Measurements from ENCODE around the gene NOL3.
"Not testable (repeated sequence)": the region's sequence is repeated elsewhere in the genome, so short reads cannot be mapped to it uniquely, and the experiment has no call there.

NOL3 gene

DNA sequence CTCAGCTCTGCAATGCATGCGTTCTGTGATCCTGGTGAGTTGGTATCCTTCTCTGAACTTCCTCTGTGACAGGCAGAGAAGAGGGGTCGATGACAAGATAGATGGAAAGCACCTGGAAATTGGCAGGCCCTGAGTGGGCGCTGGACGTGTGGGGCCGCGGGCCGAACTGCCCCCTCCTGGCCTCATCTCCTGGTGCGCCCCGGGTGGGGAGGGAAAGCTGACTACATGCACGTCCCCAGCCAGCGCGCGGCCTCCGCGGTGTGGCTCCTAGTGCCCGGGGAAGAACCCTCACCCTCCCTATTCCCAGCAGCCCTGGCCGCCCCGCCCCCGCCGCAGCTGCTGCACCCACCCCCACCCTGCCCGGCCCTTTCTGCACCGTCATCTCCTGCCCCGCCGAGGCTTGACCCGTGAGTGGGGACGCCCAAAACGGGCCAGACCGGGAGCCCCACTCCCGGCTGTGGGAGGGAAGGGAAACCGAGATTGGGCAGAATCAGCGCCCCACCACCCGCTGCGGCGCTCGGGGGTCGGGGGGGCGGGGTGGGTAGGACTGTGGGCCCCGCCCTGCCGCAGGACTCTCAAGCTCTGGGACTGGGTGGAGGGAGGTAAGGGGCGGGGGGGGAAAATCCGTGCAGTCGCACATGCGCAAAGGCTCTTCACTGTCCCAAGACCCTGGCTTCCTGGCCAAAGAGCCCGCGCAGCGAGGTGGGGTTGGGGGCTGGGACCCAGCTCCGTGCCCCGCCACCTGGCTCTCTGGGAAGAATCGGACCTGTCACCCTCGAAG is at the start of gene NOL3:
Gene NOL3, plus strand, starts transcription at position 371 of the 781 bp plus-strand sequence.
- DNase-seq: peak; percentile 73

DNA sequence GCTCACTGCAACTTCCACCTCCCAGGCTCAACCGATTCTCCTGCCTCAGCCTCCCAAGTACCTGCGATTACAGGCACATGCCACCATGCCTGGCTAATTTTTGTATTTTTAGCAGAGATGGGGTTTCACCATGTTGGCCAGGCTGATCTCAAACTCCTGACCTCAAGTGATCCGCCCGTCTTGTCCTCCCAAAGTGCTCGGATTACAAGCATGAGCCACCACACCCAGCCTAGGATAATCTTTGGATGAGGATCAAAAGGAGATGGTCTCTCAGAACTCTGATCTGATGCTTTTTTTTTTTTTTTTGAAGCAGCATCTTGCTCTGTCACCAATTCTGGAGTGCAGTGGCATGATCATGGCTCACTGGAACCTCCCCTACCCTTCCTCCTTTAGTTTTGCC is 47.5 kb upstream of the NOL3 start:
- DNase-seq: not testable (repeated sequence)

DNA sequence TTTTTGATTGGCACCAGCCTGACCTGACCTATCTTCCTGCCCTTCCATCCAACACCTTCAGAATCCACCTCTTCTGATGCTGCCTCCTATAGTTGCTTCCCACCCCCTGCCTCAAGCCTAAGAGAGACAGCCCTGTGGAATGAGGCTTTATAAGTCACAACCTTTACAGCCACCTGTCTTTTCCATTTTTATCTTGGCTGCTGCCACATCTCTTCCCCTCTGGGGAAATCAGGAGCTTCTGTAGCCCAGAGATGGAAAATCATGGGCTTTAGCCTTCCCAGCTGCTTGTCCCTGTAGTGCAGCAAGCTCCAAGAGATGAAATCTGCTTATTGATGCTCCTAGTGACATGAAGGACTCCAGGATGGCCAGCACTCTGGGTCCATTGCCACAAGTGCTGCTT is 41.9 kb upstream of the NOL3 start:
- DNase-seq: no peak

DNA sequence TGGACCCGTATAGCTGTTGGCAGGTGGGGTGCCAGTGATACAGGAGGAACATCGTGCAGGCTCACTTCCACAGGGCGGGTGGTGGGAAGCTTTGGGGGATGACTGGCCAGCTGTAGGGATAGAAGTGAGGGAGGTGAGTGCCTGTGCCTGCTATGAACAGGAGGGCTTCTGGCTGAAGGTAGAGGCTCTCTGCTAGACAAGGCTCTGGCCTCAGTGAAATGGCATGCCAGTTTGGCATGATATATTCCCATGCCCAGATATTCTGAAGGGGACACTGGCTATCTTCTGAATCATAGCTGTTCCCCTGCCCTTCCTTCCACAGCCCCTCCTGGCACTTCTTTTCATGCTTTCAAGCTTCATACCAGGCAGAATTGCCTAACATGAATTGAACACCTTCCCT is 41.5 kb upstream of the NOL3 start:
- no peak for DNase-seq

DNA sequence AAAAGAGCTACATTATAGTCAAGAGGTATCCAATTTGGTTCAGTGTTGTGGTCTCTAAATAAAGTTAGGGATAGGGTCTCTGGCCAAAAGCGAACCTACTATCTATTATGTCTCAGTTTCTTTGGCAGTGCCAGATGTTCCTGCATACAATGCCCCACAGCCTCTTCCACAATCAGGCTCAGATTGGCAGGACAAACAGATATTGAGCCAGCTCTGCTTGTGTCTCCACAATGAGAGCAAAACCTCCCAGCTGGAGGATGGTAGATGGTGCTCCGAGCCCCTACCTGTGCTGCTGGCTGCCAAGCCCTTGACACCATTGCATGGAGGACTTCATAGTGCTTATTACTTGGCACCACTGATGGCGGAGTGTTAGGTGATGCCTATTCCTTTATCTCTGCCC is 40.9 kb upstream of the NOL3 start:
- DNase-seq: no peak

- DNase-seq: no peak
Measured at GRCh38 chr16:67137605-67138004, 32.7 kb upstream of the NOL3 start.

- DNase-seq: no peak
Measured at GRCh38 chr16:67141391-67141790, 28.9 kb upstream of the NOL3 start.

- DNase-seq: no peak
Measured at GRCh38 chr16:67142342-67142741, 28.0 kb upstream of the NOL3 start.

DNA sequence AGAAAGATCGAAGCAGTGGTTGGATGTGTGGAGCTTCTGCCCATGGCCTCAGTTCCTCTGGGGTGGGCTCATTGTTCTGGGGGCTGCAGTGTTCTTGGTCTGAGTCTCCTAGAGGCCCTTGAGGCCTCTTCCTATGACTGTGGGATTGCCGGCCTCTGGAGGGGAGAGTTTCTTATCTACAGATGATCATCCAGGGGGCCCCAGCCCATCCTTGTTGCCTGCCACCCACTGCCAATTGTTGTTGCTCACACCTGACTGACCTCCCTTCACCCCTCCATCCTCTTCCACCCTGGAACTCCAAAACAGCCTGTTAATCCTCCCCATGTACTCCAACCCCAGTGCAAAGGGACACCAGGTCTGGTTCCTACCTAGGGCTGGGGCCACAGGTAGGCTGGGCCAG is 25.4 kb upstream of the NOL3 start:
- no peak for DNase-seq

GRCh38 chr16:67145746-67146145 is 24.6 kb upstream of the NOL3 start:
- DNase-seq: no peak

DNA sequence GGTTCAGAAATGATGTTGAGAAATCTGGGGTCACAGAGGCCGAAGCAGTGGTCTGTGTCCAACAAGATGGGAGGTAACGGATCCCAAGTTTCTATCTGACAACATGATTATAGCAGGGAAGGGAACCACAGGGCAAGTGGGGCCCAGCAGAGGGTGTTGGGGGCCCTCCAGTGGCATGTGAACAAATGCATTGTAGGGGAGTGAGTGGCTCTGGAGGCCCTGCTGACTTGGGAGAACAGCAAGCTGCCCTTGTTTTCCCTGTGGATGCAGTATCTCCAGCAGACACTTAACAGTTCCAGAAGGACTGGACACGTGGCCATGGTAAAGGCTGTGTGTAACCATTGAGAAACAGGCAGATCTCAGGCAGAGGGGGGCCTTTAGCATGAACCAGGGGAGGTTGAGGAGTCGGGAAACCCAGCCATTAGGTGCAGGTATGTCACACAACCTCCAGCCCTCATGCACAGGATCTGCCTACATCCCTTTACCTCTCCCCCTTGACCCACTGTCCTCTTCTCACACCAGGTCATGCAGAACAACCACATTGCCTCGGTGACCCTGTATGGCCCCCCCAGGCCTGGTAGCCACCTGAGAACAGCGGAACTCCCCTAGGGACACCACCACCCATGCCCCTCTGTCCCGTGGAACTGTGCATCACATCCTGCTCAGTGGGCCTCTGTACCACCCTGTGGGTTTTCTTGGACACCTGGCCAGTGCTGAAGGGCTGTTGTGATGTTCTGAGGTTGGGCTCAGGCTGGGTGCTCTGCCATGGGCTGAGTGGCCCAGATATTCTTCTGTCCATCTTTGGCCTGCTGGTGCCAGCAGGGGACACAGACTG is 23.6 kb upstream of the NOL3 start:
- no peak for DNase-seq

DNA sequence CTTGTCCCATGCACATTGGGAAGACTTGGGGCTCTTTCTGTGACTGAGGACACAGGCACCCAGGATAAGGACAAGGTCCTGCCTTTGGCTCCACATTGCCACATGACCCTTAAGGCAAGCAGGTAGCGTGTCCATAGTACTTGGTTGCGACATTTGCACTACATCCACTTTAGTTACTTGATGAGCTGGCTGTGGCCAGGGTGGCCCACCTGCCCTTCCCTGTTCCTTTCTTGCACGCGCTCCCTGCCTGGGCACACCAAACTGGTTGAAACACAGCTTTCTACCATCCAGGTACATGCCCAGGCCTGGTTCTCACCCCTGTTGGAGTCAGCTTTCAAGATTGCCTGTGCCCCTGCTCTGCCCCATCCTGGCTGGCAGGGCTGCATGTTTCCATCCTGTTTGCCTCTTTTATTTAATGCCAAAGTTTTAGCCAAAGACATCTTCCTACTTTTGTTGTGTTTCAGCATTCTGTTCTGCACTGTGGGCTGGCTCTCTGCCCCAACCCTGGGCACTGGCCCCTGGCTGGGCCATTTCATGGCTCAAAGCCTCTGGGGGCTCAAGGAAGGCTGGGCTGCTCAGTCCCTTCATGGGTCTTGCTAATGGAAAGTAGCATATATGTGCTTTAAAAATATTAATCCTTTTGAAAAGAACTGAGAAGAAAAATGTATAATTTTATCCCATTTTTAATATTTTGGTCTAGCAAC is 22.7 kb upstream of the NOL3 start:
- DNase-seq: no peak

- no peak for DNase-seq
Measured at GRCh38 chr16:67148221-67148620, 22.1 kb upstream of the NOL3 start.

- DNase-seq: no peak
Measured at GRCh38 chr16:67148656-67149275, 21.6 kb upstream of the NOL3 start.

GRCh38 chr16:67149276-67150046 is 20.9 kb upstream of the NOL3 start:
- DNase-seq: no peak

- DNase-seq: peak; percentile 39
Measured at GRCh38 chr16:67150047-67150832, 20.1 kb upstream of the NOL3 start.

GRCh38 chr16:67150833-67151396 is 19.4 kb upstream of the NOL3 start, which contains the start of gene B3GNT9:
B3GNT9 (minus strand) TSS chr16:67150998; CDS start chr16:67150485, 513 bp downstream.
- peak; percentile 58 for DNase-seq

DNA sequence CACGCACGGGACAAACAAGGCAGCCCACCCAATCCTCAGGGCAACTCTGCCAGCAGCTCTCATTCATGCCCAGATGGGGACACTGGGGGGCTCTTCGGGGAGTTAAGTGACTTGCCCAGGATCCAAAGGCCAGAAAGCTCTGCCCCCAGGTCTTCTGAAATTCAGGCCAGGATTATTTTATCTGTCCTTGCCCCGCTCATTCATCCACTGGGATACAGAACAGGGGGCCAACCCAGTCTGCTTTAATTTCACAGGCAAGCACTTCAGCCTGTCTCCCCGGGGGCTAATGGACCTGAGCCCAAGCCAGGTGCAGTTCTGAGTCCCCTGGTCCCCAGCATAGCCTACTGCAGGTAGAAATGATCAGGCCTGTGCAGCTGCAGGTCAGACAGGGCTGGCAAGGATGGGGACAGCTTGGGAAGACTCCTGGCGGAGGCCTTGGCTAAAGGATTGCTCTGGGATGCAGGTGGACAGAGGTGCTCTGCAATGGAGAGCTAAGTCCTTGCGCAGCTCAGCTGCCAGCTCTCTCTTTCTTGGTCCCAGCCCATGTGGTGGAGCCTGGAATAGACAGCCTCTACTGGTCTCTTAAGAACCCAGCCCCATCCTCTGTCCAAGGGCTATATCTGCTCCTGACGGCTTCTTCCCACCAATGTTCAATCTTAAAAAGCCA is 18.8 kb upstream of the NOL3 start:
- no peak for DNase-seq

DNA sequence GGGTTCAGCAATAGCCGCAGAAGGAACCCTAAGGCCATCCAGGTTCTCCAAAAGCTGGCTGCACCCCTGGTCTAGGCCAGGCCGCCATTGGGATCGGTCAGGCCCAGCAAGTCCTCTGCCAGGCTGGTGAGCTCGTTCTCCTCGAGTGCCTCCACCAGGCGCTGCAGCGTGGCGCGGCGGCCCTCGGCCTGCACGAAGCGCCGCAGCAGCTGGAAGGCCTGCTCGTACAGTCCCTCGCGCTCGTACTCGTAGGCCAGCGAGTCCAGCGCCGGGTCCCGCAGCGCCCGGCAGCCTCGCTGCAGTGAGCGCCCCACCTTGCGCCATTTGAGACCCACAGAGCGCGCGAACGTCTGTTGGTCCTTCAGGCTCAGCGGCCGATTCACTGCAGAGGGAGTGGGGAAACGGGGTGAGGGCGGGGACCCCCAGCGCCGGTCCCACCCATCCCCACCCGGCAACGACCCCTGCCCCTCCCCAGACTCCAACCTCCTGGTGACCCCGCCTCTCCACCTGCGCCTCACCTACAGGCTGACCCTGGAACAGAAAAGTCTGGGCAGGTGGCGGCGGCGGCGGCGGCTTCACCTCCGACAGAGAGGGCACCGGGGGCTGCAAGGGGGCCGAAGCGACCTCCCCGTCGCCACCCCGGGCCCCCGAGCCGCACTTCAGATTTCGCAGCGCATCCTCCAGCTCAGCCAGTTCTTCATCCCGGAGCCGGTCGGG is 15.6 kb upstream of the NOL3 start:
- DNase-seq: no peak
